HG03457 (cell line): ENCODE results near the gene ERRFI1.

Experiments
- ATAC-seq: cut with Tn5 transposase; IDR thresholded peaks from one replicate; pipeline ENCODE4 v1.9.1; 2021; ENCODE audit warnings: moderate number of reproducible peaks; ENCODE audit not compliant: unreplicated experiment

ERRFI1 gene

GRCh38 chr1:8020032-8020431 lies 6.1 kb downstream of the ERRFI1 start:
- ATAC-seq = no peak

GRCh38 chr1:8019229-8019620 lies 6.9 kb downstream of the ERRFI1 start:
- ATAC-seq = no peak

- no peak for ATAC-seq
Measured at GRCh38 chr1:8018492-8019228, 7.4 kb downstream of the ERRFI1 start.

- no peak for ATAC-seq
Measured at GRCh38 chr1:8017495-8018197, 8.5 kb downstream of the ERRFI1 start.

- ATAC-seq = no peak
Measured at GRCh38 chr1:8016895-8017241, 9.2 kb downstream of the ERRFI1 start.

- ATAC-seq = no peak
Measured at GRCh38 chr1:8016210-8016894, 9.8 kb downstream of the ERRFI1 start.

- no peak for ATAC-seq
Measured at GRCh38 chr1:8015809-8016165, 10.3 kb downstream of the ERRFI1 start.

- no peak for ATAC-seq
Measured at GRCh38 chr1:8015036-8015808, 10.9 kb downstream of the ERRFI1 start.

GRCh38 chr1:8014381-8014988 lies 11.6 kb downstream of the ERRFI1 start:
- no peak for ATAC-seq

GRCh38 chr1:8013800-8014199 lies 12.3 kb downstream of the ERRFI1 start:
- ATAC-seq = no peak

GRCh38 chr1:8013399-8013798 lies 12.7 kb downstream of the ERRFI1 start:
- no peak for ATAC-seq

GRCh38 chr1:8012955-8013354 lies 13.2 kb downstream of the ERRFI1 start:
- no peak for ATAC-seq

- ATAC-seq = no peak
Measured at GRCh38 chr1:8011923-8012858, 13.9 kb downstream of the ERRFI1 start.

GRCh38 chr1:8011016-8011415 lies 15.1 kb downstream of the ERRFI1 start:
- no peak for ATAC-seq

GRCh38 chr1:8010080-8010664 lies 15.9 kb downstream of the ERRFI1 start:
- no peak for ATAC-seq

GRCh38 chr1:8009043-8010002 lies 16.8 kb downstream of the ERRFI1 start:
- ATAC-seq = no peak

- no peak for ATAC-seq
Measured at GRCh38 chr1:8006037-8006963, 19.8 kb downstream of the ERRFI1 start.
